ENCODE measurements around the gene GRK3.
"Not testable (repeated sequence)": the region's sequence is repeated elsewhere in the genome, so short reads cannot be mapped to it uniquely, and the experiment has no call there.

GRK3 gene

GRCh38 chr22:25564320-25564978, at the start of gene GRK3:
GRK3 (plus strand) TSS chr22:25564675; CDS start chr22:25565041, 366 bp downstream.
- Histone ChIP-seq H3K4me3 (peak within 1 kb of the TSS; percentile 56 to 88 (median 80)), H3K27ac (peak within 1 kb of the TSS in 20 of 21 experiments; percentile 56 to 90 (median 79))

GRCh38 chr22:25518000-25518663, 46.3 kb upstream of the GRK3 start:
- Histone ChIP-seq H3K27ac (no peak overlapping the region), H3K4me3 (no peak overlapping the region)

- Histone ChIP-seq H3K4me3 (no peak overlapping the region), H3K27ac (no peak overlapping the region)
These were observed 39.1 kb upstream of the GRK3 start for GRCh38 chr22:25525376-25525775.

- not testable (repeated sequence) for H3K27ac ChIP-seq, H3K4me3 ChIP-seq
These were observed 38.5 kb upstream of the GRK3 start for GRCh38 chr22:25525804-25526584.

GRCh38 chr22:25527016-25527415, 37.5 kb upstream of the GRK3 start:
- not testable (repeated sequence) for H3K4me3 ChIP-seq, H3K27ac ChIP-seq

GRCh38 chr22:25528068-25528467, 36.4 kb upstream of the GRK3 start:
- not testable (repeated sequence) for H3K27ac ChIP-seq, H3K4me3 ChIP-seq

GRCh38 chr22:25529059-25529458, 35.4 kb upstream of the GRK3 start:
- H3K4me3 ChIP-seq, H3K27ac ChIP-seq: not testable (repeated sequence)

- H3K27ac ChIP-seq, H3K4me3 ChIP-seq: not testable (repeated sequence)
These were observed 34.8 kb upstream of the GRK3 start for GRCh38 chr22:25529541-25530137.

GRCh38 chr22:25531677-25532076, 32.8 kb upstream of the GRK3 start:
- H3K4me3 ChIP-seq, H3K27ac ChIP-seq: not testable (repeated sequence)

- no peak overlapping the region for H3K4me3 ChIP-seq
These were observed 29.8 kb upstream of the GRK3 start for GRCh38 chr22:25534724-25535123.

GRCh38 chr22:25536589-25536988, 27.9 kb upstream of the GRK3 start:
- H3K27ac ChIP-seq = no peak overlapping the region
- H3K4me3 ChIP-seq = no peak overlapping the region

More at GRCh38 chr22:25534724-25535123, 29.8 kb upstream of the GRK3 start:
- H3K27ac ChIP-seq = no peak overlapping the region

GRCh38 chr22:25540166-25540907, 24.1 kb upstream of the GRK3 start:
- Histone ChIP-seq H3K4me3 (no peak overlapping the region), H3K27ac (no peak overlapping the region)

- no peak overlapping the region for H3K27ac ChIP-seq
- no peak overlapping the region for H3K4me3 ChIP-seq
These were observed 23.4 kb upstream of the GRK3 start for GRCh38 chr22:25540908-25541660.

GRCh38 chr22:25542191-25542590, 22.3 kb upstream of the GRK3 start:
- no peak overlapping the region for H3K27ac ChIP-seq
- H3K4me3 ChIP-seq = no peak overlapping the region

GRCh38 chr22:25542720-25543402, 21.6 kb upstream of the GRK3 start:
- no peak overlapping the region for H3K27ac ChIP-seq
- H3K4me3 ChIP-seq = no peak overlapping the region

- Histone ChIP-seq H3K27ac (no peak overlapping the region), H3K4me3 (no peak overlapping the region)
These were observed 19.3 kb upstream of the GRK3 start for GRCh38 chr22:25545146-25545545.

- H3K4me3 ChIP-seq = no peak overlapping the region
- H3K27ac ChIP-seq = no peak overlapping the region
These were observed 18.8 kb upstream of the GRK3 start for GRCh38 chr22:25545672-25546071.

- H3K27ac ChIP-seq = no peak overlapping the region
- H3K4me3 ChIP-seq = no peak overlapping the region
These were observed 18.2 kb upstream of the GRK3 start for GRCh38 chr22:25546242-25546641.
